Measurements from ENCODE around the gene SLC7A7. TPM values are rescaled to one million over a fixed set of nuclear protein-coding genes. Genes with fewer than 3 reads are reported as not detected.
"Not testable (repeated sequence)": the region's sequence is repeated elsewhere in the genome, so short reads cannot be mapped to it uniquely, and the experiment has no call there.

Gene SLC7A7
- total RNA-seq, 1 experiment from 2014 or later, result 2.6 TPM

DNA sequence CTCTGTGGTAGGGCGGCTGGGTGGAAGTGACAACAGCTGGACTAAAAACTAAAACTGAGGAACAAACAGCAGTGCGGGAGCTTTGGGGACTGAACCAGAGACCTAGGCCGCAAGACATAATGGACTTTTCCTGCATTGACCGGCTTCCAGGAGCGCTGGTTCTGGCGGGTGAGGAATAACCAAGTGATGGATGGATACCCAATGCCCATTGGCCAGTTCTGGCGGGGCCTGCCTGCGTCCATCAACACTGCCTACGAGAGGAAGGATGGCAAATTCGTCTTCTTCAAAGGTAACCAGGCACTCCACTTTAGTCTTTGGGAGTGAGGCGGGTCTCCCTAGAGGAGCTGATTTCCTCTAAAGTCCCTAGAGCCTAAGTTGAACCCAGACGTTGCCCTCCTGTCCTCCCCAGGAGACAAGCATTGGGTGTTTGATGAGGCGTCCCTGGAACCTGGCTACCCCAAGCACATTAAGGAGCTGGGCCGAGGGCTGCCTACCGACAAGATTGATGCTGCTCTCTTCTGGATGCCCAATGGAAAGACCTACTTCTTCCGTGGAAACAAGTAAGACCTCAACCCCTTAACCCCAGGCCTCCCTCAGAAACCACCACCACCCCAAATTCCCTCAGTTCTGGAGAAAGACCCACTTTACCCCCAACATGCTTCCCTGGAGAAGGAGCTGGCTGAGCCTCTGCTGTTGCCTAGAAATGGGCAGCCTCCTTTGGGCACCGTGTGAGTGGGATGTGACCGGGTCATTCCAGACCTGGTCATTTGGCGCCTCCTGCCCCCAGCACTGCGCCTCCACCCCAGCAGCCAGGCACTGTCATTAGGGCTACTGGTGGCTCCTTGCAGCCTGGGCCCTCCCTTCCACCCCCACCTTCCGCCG lies 29.2 kb upstream of the SLC7A7 start:
- DNase-seq (ENCODE audit: low read depth), result no peak

DNA sequence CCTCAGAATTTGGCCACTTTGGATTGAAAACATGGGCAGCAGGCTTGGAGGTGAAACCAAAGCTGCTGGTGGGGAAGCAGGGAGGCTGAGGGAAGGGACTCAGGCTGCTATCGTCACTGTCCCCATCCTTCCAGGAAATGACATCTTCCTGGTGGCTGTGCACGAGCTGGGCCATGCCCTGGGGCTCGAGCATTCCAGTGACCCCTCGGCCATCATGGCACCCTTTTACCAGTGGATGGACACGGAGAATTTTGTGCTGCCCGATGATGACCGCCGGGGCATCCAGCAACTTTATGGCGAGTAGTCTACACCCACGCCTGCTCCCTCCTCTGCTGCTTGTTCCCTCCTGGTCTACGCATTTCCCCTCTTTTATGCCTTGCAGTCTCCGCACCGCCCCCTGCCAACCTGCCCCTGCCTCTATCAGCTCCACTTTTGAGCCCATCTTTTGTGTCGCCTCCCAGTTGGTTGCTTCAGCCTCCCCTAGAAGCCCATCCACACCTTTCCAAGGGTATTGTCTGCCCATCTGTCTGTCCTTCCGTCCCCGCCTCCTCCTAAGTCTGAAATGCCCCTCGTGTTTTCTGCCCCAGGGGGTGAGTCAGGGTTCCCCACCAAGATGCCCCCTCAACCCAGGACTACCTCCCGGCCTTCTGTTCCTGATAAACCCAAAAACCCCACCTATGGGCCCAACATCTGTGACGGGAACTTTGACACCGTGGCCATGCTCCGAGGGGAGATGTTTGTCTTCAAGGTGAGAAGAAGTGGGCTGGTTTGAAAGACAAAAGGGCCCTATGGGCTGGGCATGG lies 28.1 kb upstream of the SLC7A7 start:
- no peak for DNase-seq (ENCODE audit: low read depth)

- no peak for DNase-seq (ENCODE audit: low read depth)
Measured at GRCh38 chr14:22842211-22843122, 27.2 kb upstream of the SLC7A7 start.

DNA sequence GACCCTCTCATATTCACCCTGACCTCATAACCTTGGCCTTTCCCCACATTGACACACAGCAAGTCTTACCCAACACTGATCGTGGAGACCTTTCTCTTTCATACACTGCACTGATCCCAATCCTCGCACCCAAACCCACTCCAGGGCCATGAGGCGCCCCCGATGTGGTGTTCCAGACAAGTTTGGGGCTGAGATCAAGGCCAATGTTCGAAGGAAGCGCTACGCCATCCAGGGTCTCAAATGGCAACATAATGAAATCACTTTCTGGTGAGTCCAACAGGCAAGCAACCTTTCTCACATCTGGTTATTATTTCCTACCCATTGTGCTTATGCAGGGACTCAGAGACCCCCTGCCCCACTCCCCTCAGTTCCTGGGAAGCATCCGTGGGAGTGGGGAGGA lies 26.5 kb upstream of the SLC7A7 start:
- DNase-seq (ENCODE audit: low read depth), result no peak

GRCh38 chr14:22841311-22841710 lies 26.1 kb upstream of the SLC7A7 start:
- DNase-seq (ENCODE audit: low read depth), result no peak

- peak; percentile 7 for DNase-seq (ENCODE audit: low read depth)
Measured at GRCh38 chr14:22839159-22839779, 24.0 kb upstream of the SLC7A7 start.

- peak; percentile 84 for DNase-seq (ENCODE audit: low read depth)
Measured at GRCh38 chr14:22838631-22839041, 23.4 kb upstream of the SLC7A7 start.

- DNase-seq (ENCODE audit: low read depth), result peak; percentile 56
Measured at GRCh38 chr14:22837750-22838538, 22.7 kb upstream of the SLC7A7 start.

- peak; percentile 71 for DNase-seq (ENCODE audit: low read depth)
Measured at GRCh38 chr14:22837114-22837749, 22.0 kb upstream of the SLC7A7 start.

DNA sequence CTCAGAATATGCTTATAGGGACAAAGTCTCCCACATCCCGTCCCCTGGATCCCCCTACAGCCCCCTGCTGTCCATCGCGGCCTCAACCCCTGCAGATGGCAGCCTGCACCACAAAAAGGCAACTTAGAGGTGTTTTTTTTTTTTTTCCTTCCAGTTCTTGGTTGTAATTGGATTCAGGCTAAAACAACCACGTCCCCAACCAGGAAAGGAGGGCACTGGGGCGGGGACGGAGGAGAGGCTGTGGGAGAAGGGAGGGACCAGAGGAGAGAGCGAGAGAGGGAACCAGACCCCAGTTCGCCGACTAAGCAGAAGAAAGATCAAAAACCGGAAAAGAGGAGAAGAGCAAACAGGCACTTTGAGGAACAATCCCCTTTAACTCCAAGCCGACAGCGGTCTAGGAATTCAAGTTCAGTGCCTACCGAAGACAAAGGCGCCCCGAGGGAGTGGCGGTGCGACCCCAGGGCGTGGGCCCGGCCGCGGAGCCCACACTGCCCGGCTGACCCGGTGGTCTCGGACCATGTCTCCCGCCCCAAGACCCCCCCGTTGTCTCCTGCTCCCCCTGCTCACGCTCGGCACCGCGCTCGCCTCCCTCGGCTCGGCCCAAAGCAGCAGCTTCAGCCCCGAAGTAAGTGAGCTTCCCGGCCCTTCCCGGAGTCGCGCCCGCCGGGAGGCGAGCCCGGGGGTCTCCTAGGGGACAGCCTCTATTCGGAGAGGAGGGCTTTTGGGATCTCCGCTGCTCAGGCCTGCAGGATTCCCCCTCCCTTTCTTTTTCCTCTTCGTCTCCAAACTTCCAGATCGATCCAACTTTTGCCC lies 21.3 kb upstream of the SLC7A7 start, which contains the start of gene MMP14:
Gene MMP14 (plus strand): TSS at position 285 of the 813 bp plus-strand sequence. CDS start 233 bp downstream, at position 518.
- peak; percentile 89 for DNase-seq (ENCODE audit: low read depth)

DNA sequence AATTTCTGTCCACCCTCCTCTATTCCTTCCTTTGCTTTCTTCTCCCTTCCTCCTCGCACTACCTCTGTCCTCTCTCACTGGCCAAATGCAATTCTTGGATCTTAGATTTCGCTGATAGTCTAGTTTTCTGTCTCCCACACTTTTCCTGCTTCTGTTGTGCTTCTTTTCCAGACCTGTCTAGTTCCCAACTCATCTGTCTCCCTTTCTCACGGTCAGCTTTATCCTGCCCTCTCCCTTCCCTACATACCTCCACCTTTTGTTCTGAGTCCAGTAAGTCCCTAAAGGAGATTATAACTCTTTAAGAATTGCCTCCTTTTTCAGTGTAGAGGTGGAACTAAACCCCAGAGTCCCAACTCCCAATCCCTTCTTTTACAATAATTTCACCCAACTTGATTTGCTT lies 20.3 kb upstream of the SLC7A7 start:
- no peak for DNase-seq (ENCODE audit: low read depth)

GRCh38 chr14:22830443-22831010 lies 15.3 kb upstream of the SLC7A7 start:
- no peak for DNase-seq (ENCODE audit: low read depth)

- DNase-seq (ENCODE audit: low read depth), result peak; percentile 88
Measured at GRCh38 chr14:22829661-22830442, 14.6 kb upstream of the SLC7A7 start, which contains the start of gene MRPL52. TSS of gene MRPL52 (plus strand) at chr14:22829887. CDS start at chr14:22829913, 26 bp downstream.

DNA sequence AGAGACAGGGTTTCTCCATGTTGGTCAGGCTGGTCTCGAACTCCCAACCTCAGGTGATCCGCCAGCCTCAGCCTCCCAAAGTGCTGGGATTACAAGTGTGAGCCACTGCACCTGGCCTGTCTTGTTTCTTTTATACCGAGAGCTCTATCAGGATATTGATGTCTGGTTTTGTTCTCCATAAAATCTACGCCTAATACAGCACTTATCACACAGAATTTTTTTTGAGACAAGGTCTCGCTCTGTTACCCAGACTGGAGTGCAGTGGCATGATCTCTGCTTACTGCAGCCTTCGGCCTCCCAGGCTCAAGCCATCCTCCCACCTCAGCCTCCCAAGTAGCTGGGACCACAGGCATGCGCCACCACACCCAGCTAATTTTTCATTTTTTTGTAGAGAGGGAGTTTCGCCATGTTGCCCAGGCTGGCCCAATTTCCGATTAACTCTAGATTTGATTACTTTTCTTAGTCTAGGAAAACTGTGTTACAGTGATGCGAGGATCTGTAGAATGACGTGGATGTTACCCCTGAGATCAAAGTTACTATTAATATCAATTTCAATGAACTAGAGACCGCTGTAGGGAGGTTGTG lies 13.9 kb upstream of the SLC7A7 start:
- DNase-seq (ENCODE audit: low read depth), result not testable (repeated sequence)

DNA sequence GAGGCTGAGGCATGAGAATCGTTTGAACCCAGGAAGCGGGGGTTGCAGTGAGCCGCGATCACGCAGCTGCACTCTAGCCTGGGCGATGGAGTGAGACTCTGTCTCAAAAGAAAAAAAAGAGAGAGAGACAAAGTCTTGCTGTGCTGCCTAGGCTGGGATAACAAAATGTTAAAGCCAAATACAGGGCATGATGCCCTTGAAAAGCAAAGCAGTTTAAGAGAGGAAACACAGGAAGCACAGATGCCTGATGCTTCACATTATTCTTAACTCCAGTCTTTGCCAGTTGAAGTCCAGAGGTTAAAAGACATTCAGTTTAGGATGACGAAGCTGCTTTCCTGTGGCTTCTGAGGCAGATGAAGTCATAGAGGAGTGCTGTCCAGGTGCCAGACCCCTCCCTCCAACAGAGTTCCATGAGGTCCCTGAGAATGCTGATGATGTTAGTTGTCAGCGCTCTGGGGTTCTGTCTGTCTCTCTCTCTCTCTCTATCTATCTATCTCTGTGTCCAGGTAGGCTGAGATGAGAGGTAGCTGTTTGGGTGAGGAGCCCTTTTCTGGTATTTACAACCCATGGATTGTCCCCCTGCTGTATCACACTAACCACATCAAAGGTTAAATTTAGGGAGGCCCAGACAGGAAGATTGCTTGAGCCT lies 9.6 kb upstream of the SLC7A7 start:
- peak; percentile 97 for DNase-seq (ENCODE audit: low read depth)

- DNase-seq (ENCODE audit: low read depth), result peak; percentile 88
Measured at GRCh38 chr14:22822571-22823098, 7.4 kb upstream of the SLC7A7 start.
